Keratinocyte (primary cell): ENCODE data around the gene MYL4. TPM values are rescaled to one million over a fixed set of nuclear protein-coding genes. Genes with fewer than 3 reads are reported as not detected.
A peak's percentile ranks its signal among the peaks of the same experiment; 100 is the strongest.

Experiments used
- DNase-seq: peaks from one replicate; pipeline ENCODE4 v3.0.0-alpha.2; 2011; ENCODE audit warnings: low read depth, missing footprints, low spot score
- FAIRE-seq: peaks from 2 replicates; lab custom pipeline; 2011; peaks lifted over from hg19 to GRCh38; lab: Jason Lieb, UNC
- H2AFZ ChIP-seq: 2 replicates; pipeline ENCODE4 v1.6.0; 2012; ENCODE audit warnings: low read length, control low read depth, inconsistent platforms; ENCODE audit not compliant: control insufficient read depth
- H3K27ac ChIP-seq: 2 replicates; pipeline ENCODE4 v1.5.1; 2011; ENCODE audit warnings: low read length; ENCODE audit not compliant: control insufficient read depth, insufficient read depth
- H3K27me3 ChIP-seq: 3 replicates; pipeline ENCODE4 v1.6.0; 2011; ENCODE audit warnings: low read length; ENCODE audit not compliant: control insufficient read depth, insufficient read depth; ENCODE audit errors: extremely low read depth
- H3K36me3 ChIP-seq, 2 experiments: 2 replicates in 1 of 2; 3 replicates in 1 of 2; pipeline ENCODE4 v1.5.1; 2011; ENCODE audit warnings: low read length in 2 of 2, mild to moderate bottlenecking in 1 of 2; ENCODE audit not compliant: control insufficient read depth in 2 of 2, insufficient read depth in 2 of 2; ENCODE audit errors: extremely low read depth in 1 of 2
- H3K4me1 ChIP-seq: 3 replicates; pipeline ENCODE4 v1.5.1; 2011; ENCODE audit warnings: low read length; ENCODE audit not compliant: control insufficient read depth, insufficient read depth; ENCODE audit errors: extremely low read depth
- H3K4me2 ChIP-seq: 3 replicates; pipeline ENCODE4 v1.6.0; 2011; ENCODE audit warnings: low read depth, low read length; ENCODE audit not compliant: control insufficient read depth, insufficient read depth; ENCODE audit errors: extremely low read depth
- H3K4me3 ChIP-seq, 3 experiments: fragments of 200-600 bp in 1 of 3; sonication (generic) in 1 of 3; 2 replicates in 2 of 3; 3 replicates in 1 of 3; pipeline ENCODE4 v1.5.1; 2011 to 2016; ENCODE audit warnings: low read length in 3 of 3, mild to moderate bottlenecking in 3 of 3, control low read depth in 2 of 3, inconsistent platforms in 1 of 3, low read depth in 1 of 3, mixed read lengths in 1 of 3, mixed run types in 1 of 3, moderate library complexity in 1 of 3; ENCODE audit not compliant: control insufficient read depth in 2 of 3, insufficient read depth in 2 of 3; ENCODE audit errors: extremely low read depth in 1 of 3
- H3K79me2 ChIP-seq: 2 replicates; pipeline ENCODE4 v1.6.0; 2012; ENCODE audit warnings: low read length; ENCODE audit not compliant: control insufficient read depth, insufficient read depth
- H3K9ac ChIP-seq: 3 replicates; pipeline ENCODE4 v1.6.0; 2011; ENCODE audit warnings: low read length; ENCODE audit not compliant: control insufficient read depth, insufficient read depth; ENCODE audit errors: extremely low read depth
- H3K9me1 ChIP-seq: 3 replicates; pipeline ENCODE4 v1.6.0; 2011; ENCODE audit warnings: low read length; ENCODE audit not compliant: control insufficient read depth, insufficient read depth; ENCODE audit errors: extremely low read depth
- H3K9me3 ChIP-seq: 2 replicates; pipeline ENCODE4 v1.5.1; 2012; ENCODE audit warnings: low read depth, low read length; ENCODE audit not compliant: control insufficient read depth
- H4K20me1 ChIP-seq: 3 replicates; pipeline ENCODE4 v1.6.0; 2011; ENCODE audit warnings: low read length; ENCODE audit not compliant: control insufficient read depth, insufficient read depth; ENCODE audit errors: extremely low read depth
- EZH2 ChIP-seq: IDR thresholded peaks from one replicate; pipeline ENCODE4 v1.6.1; 2012; ENCODE audit warnings: inconsistent platforms, mild to moderate bottlenecking, low read length, moderate library complexity
- dilution Hi-C: fragments of 300-500 bp; cut with MboI; formaldehyde crosslinking; loops from one replicate; pipeline ENCODE4 v1.7.0; 2020; ENCODE audit warnings: low sequenced_read_pairs; ENCODE audit not compliant: extremely low pct_ligation_motif_present
- polyA plus RNA-seq, 5 experiments: library from polyadenylated mRNA; depleted of rRNA in 3 of 5; stranded (reverse) in 3 of 5; stranded (forward) in 1 of 5; unstranded in 1 of 5; fragments of >200 nt; gene quantifications; 1 replicate in 1 of 5; 2 replicates in 3 of 5; 3 replicates in 1 of 5; pipeline versions ENCODE4 v1.2.1 to v1.2.3, GENCODE V29; 2011 to 2012; ENCODE audit warnings: missing spikeins in 2 of 5, low read depth in 1 of 5, low replicate concordance in 1 of 5
- TF ChIP-seq, protein P1 (sequence below), 3 experiments: IDR thresholded peaks in 1 of 3; conservative IDR thresholded peaks in 1 of 3; optimal IDR thresholded peaks in 1 of 3; 2 replicates in 2 of 3; 3 replicates in 1 of 3; pipeline versions ENCODE3 to v1.5.1; 2011; ENCODE audit warnings: low read length in 3 of 3, mild to moderate bottlenecking in 3 of 3, moderate library complexity in 2 of 3, control low read depth in 1 of 3, inconsistent platforms in 1 of 3; ENCODE audit not compliant: insufficient read depth in 2 of 3; ENCODE audit errors: extremely low read depth in 1 of 3

Gene MYL4
- polyA plus RNA-seq, 1 donor (not counting 4 experiments of a cell fraction or from before 2014, with no cell fraction given), result not detected

DNA sequence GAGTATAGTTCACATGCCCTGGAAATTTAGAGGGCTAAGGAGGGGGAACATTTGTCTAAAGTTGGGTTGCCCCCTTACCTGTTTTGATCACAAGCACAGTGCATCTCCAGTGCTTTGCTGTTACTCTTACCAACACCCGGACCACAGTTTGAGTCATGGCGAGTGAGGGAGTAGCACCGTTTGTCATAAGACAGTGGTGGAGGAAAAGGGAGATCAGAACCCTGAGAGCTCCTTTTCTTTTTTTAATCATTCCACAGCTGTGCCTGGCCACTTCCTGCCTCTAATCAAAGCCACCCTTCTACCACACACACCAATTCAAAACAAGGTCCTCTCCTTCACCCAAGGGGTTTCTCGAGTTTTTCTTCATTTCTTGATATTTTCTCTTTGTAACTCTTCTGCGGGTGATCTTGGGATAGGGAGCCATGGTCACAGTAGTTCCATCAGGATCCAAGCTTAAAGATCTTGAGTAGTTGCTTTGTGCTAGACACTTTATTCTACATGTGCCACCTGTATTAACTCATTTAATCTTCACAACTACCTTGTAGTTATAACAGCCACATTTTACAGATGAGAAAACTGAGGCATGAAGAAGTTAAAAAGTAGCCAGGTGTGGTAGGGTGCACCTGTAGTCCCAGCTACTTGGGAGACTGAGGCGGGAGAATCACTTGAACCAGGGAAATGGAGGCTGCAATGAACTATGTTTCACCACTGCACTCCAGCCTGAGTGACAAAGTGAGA is 5.0 kb upstream of the MYL4 start:
- no peaks in the 10 kb centered on the region for H3K36me3 ChIP-seq
- no peak overlapping the region for H3K4me2 ChIP-seq
- no peak for FAIRE-seq
- DNase-seq, result no peak
- dilution Hi-C loops, result no loop called here
- TF ChIP-seq, protein P1, sequence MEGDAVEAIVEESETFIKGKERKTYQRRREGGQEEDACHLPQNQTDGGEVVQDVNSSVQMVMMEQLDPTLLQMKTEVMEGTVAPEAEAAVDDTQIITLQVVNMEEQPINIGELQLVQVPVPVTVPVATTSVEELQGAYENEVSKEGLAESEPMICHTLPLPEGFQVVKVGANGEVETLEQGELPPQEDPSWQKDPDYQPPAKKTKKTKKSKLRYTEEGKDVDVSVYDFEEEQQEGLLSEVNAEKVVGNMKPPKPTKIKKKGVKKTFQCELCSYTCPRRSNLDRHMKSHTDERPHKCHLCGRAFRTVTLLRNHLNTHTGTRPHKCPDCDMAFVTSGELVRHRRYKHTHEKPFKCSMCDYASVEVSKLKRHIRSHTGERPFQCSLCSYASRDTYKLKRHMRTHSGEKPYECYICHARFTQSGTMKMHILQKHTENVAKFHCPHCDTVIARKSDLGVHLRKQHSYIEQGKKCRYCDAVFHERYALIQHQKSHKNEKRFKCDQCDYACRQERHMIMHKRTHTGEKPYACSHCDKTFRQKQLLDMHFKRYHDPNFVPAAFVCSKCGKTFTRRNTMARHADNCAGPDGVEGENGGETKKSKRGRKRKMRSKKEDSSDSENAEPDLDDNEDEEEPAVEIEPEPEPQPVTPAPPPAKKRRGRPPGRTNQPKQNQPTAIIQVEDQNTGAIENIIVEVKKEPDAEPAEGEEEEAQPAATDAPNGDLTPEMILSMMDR (optimal IDR thresholded peaks at IDR 0.05 in 1 of 3, IDR thresholded peaks at IDR 0.05 in 1 of 3, conservative IDR thresholded peaks at IDR 0.05 in 1 of 3; ENCODE audit: extremely low read depth in 1 of 3, insufficient read depth in 2 of 3, low read length in 3 of 3), result no peak
- TF ChIP-seq EZH2, result no peak
- no peaks in the 10 kb centered on the region for H3K9me1 ChIP-seq
- no peaks in the 10 kb centered on the region for H3K27me3 ChIP-seq
- H3K27ac ChIP-seq, result no peak overlapping the region
- H3K9ac ChIP-seq, result no peak overlapping the region
- no peak overlapping the region for H3K4me3 ChIP-seq
- no peaks in the 10 kb centered on the region for H3K9me3 ChIP-seq
- H2AFZ ChIP-seq, result no peak overlapping the region
- peaks cover 11% of the 10 kb centered on the region for H3K4me1 ChIP-seq
- H3K79me2 ChIP-seq, result no peaks in the 10 kb centered on the region
- H4K20me1 ChIP-seq, result no peaks in the 10 kb centered on the region

- no peaks in the 10 kb centered on the region for H4K20me1 ChIP-seq
- H3K36me3 ChIP-seq, result no peaks in the 10 kb centered on the region
- H3K9me1 ChIP-seq, result no peaks in the 10 kb centered on the region
- peak overlapping the region in 1 of 3 experiments; percentile 35 for H3K4me3 ChIP-seq
- H3K4me2 ChIP-seq, result peak overlapping the region; percentile 67
- dilution Hi-C loops, result no loop called here
- no peak overlapping the region for H3K27ac ChIP-seq
- FAIRE-seq (no peak), DNase-seq (no peak)
- no peaks in the 10 kb centered on the region for H3K79me2 ChIP-seq
- TF ChIP-seq, protein P1 (optimal IDR thresholded peaks at IDR 0.05 in 1 of 3, IDR thresholded peaks at IDR 0.05 in 1 of 3, conservative IDR thresholded peaks at IDR 0.05 in 1 of 3; ENCODE audit: extremely low read depth in 1 of 3, insufficient read depth in 2 of 3, low read length in 3 of 3), result no peak
- TF ChIP-seq EZH2, result no peak
- H3K9me3 ChIP-seq, result no peaks in the 10 kb centered on the region
- H3K9ac ChIP-seq, result no peak overlapping the region
- H3K27me3 ChIP-seq, result no peaks in the 10 kb centered on the region
- H2AFZ ChIP-seq, result peak overlapping the region; percentile 82
- H3K4me1 ChIP-seq, result peaks cover 11% of the 10 kb centered on the region
Measured at GRCh38 chr17:47204722-47205418, 4.3 kb upstream of the MYL4 start.
